ENCODE data around the gene ARFGAP1.
A peak's percentile ranks its signal among the peaks of the same experiment; 100 is the strongest.

ARFGAP1 gene

GRCh38 chr20:63311833-63312243 is 39.2 kb downstream of the ARFGAP1 start:
- no peak for DNase-seq
- intact Hi-C loops (cut with DNase I) = no loop called here

DNA sequence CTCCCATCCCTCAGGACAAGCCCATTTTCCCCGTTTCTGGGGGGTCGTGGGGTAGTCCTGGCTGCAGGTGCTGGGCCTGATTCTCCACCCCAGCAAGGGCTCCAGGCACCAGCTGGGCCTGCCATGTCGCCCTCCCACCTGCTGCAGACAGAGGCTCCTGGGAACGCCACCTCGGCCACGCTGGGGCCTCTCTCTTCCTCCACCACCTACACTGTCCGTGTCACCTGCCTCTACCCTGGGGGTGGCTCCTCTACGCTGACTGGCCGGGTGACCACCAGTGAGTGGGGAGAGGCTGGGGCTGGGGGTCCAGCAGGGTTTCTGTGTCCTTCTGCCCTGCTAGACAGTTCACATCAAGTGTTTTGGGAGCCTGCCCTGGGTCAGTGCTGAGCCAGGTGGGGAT is 39.7 kb downstream of the ARFGAP1 start:
- intact Hi-C loops (cut with DNase I) = no loop called here
- no peak for DNase-seq

DNA sequence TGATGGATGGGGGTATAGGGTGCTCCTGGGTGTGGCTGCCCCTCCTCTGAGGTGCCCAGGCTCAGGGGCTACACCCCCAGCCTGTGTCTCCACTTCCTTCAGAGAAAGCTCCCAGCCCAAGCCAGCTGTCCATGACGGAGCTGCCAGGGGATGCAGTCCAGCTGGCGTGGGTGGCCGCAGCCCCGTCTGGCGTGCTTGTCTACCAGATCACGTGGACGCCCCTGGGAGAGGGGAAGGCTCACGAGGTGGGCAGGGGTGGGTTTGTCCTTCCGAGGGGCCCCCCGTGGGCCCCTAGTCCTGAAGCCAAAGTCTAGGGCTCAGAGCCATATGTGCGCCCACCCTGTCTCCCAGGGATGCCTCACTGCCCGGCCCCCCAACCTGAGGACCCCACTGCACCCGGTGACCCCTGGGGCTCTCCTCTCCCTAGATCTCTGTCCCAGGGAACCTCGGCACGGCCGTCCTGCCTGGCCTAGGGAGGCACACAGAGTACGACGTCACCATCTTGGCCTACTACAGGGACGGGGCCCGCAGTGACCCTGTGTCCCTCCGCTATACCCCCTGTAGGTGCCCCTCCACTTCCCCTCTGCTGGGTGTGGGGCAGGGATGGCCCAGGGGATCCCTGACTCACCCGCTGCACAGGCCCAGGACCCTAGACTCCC is 40.2 kb downstream of the ARFGAP1 start:
- peak in 11 of 42 donors; percentile 27 to 49 (median 37) for DNase-seq
- intact Hi-C loops (cut with DNase I) = no loop called here

DNA sequence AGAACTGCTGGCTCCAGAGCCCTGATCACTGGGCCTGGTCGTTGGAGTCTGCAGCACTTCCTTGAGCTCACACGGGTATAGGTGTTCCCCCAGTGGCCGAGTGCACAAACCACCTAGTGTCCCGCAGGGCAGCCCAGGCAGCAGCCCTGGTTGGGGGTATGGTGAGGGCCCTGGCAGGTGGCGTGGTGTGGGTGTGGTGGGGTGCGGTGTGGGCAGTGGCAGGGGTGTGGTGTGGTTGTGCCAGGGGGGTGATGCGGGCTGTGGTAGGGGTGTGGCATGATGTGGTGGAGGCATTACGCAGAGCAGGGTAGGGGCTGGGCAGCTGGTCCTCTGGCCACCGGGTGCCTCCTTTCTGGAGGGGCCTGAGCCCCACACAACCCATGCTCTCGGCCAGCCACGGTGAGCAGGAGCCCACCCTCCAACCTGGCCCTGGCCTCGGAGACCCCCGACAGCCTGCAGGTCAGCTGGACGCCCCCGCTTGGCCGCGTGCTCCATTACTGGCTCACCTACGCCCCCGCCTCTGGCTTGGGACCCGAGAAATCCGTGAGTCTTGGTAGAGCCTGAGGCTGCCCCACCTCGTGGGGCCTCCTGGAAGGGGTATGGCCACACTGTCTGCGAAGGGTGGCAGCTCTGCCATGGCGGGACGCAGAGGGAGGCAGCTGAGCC is 40.9 kb downstream of the ARFGAP1 start:
- intact Hi-C loops (cut with DNase I) = no loop called here
- no peak for DNase-seq

DNA sequence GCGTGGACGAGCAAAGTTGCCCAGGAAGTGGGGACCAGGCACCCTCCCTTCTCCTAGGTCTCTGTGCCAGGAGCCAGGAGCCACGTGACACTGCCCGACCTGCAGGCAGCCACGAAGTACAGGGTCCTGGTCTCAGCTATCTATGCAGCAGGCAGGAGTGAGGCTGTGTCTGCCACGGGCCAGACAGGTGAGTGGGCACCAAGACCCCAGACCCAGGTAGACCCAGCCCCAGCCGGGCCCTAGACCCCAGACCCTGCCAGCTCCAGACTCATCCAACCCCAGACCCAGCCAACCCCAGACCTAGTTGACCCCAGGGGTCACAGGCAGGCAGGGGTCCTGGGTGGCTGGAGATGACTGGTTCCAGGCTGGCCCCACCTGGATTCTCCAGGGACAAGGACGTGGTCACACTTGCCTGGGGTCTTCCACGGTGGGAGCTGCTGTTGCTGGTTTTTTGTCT is 41.4 kb downstream of the ARFGAP1 start:
- DNase-seq = peak in 14 of 42 donors; percentile 19 to 54 (median 34)
- intact Hi-C loops (cut with DNase I) = no loop called here

DNA sequence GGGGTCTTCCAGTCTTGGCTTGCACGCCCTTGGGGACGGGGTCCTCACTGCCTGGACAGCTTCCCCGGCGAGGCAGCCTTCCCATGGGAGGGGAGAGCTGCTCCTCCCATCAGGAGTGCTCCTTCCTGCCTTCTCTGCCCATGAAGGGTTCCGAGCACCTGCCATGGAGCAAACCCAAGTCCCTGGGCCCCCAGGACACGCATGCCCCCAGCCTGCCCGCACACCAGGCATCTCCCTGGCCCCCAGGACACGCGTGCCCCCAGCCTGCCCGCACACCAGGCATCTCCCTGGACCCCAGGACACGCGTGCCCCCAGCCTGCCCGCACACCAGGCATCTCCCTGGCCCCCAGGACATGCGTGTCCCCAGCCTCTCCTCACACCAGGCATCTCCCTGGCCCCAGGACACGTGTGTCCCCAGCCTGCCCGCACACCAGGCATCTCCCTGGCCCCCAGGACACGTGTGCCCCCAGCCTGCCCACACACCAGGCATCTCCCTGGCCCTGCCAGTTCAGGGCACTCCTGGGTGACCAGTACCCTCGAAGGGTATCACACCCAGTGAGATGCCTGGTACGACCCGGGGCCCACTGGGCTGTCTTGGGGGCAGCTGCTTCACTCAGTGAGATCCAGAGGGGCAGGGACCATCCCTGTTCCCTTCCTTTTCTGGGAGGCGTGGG is 42.1 kb downstream of the ARFGAP1 start:
- intact Hi-C loops (cut with DNase I) = no loop called here
- no peak for DNase-seq

- DNase-seq = peak in 2 of 42 donors; percentile 4 to 6
- intact Hi-C loops (cut with DNase I) = no loop called here
These were observed 42.7 kb downstream of the ARFGAP1 start for GRCh38 chr20:63315240-63315689.

- intact Hi-C loops (cut with DNase I) = no loop called here
- peak in 1 of 42 donors; percentile 3 for DNase-seq
These were observed 43.3 kb downstream of the ARFGAP1 start for GRCh38 chr20:63315731-63316491.

GRCh38 chr20:63316502-63316921 is 43.9 kb downstream of the ARFGAP1 start:
- intact Hi-C loops (cut with DNase I) = no loop called here
- DNase-seq = peak in 1 of 42 donors; percentile 3

DNA sequence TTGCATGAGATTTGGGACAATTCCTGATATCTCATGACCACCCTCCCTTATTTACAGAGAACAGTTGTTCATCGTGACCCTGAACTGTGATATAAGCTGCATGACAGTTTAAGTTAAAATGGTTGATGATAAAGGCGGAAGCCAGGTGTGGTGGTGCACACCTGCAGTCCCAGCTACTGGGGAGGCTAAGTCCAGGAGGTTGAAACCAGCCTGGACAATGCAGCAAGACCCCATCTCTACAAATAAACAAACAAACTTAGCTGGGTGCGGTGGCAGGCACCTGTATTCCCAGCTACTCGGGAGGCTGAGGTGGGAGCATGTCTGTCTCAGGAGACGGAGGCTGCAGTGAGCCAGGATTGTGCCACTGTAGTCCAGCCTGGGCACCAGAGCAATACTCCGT is 44.4 kb downstream of the ARFGAP1 start:
- intact Hi-C loops (cut with DNase I) = no loop called here

DNA sequence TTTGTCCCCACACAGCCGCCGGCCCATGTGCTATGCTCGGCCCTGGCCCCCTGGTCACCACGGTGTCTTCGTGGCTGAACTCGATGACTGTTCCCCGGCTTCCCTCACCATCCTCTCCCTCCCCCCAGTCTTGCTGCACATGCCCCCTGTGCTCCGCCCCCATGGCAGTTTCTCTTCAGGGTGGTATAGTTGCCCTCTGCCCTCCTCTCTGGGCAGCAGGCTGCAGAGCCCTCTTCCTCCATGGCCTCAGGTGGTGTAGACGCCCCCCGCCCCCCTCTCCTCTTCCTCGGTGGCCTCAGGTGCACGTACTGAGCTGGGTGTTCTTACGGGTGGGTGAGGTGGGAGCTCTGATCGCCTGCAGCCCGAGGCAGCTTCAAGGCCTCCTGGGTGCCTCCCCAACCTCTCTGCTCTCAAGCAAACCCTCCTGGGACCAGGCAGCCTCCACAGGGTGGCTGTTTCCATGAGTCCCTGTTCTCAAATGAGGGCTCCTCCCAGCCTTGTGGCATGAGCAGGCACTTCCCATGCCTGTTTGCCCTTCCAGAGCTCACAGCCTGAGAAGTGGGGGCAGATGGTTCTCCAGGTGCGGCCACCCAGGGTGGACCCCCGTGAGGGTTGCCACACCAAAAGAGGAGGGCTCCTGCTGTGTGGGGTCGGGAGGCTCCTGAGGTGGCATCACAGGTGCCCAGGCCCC is 45.1 kb downstream of the ARFGAP1 start:
- intact Hi-C loops (cut with DNase I) = no loop called here
- no peak for DNase-seq

More for the DNA sequence above, 44.4 kb downstream of the ARFGAP1 start:
- no peak for DNase-seq

GRCh38 chr20:63318391-63319163 is 46.0 kb downstream of the ARFGAP1 start:
- intact Hi-C loops (cut with DNase I) = no loop called here
- peak in 2 of 42 donors; percentile 3 to 12 for DNase-seq

GRCh38 chr20:63319164-63320040 is 46.8 kb downstream of the ARFGAP1 start:
- peak in 1 of 42 donors; percentile 6 for DNase-seq
- intact Hi-C loops (cut with DNase I) = no loop called here

- peak in 1 of 42 donors; percentile 5 for DNase-seq
- intact Hi-C loops (cut with DNase I) = no loop called here
These were observed 47.5 kb downstream of the ARFGAP1 start for GRCh38 chr20:63320041-63320511.

- DNase-seq = no peak
These were observed 48.1 kb downstream of the ARFGAP1 start for GRCh38 chr20:63320616-63321147.

GRCh38 chr20:63321148-63321831 is 48.7 kb downstream of the ARFGAP1 start:
- DNase-seq = peak in 1 of 42 donors; percentile 5
- intact Hi-C loops (cut with DNase I) = no loop called here

More at GRCh38 chr20:63320616-63321147, 48.1 kb downstream of the ARFGAP1 start:
- intact Hi-C loops (cut with DNase I) = no loop called here
